Measurements from ENCODE around the gene KLF1.

GRCh38 chr19:12880551-12881171, 6.3 kb downstream of the KLF1 start:
- TF ChIP-seq POLR2A (IDR thresholded peaks at IDR 0.05; ENCODE audit: low read length): no peak
- no peak for TF ChIP-seq GATA1 (IDR thresholded peaks at IDR 0.05; ENCODE audit: low read depth, low read length)
